Left forelimb (tissue), 1 donor: Measurements from ENCODE around the gene RADIL.
A peak's percentile ranks its signal among the peaks of the same experiment; 100 is the strongest.
"Not testable (repeated sequence)": the region's sequence is repeated elsewhere in the genome, so short reads cannot be mapped to it uniquely, and the experiment has no call there.

ENCODE experiments used
- DNase-seq: peaks from one replicate; pipeline ENCODE4 v3.0.0-alpha.2; 2018; ENCODE audit warnings: low spot score

Gene RADIL

GRCh38 chr7:4883372-4884144, at the start of gene RADIL:
RADIL (minus strand) TSS chr7:4883716; CDS start chr7:4878139, 5,577 bp downstream.
- DNase-seq, result peak; percentile 91

GRCh38 chr7:4931943-4932342, 48.4 kb upstream of the RADIL start:
- DNase-seq, result no peak

GRCh38 chr7:4929005-4929404, 45.5 kb upstream of the RADIL start:
- DNase-seq, result no peak

GRCh38 chr7:4928445-4928844, 44.9 kb upstream of the RADIL start:
- no peak for DNase-seq

GRCh38 chr7:4919969-4920766, 36.7 kb upstream of the RADIL start:
- DNase-seq, result no peak

- DNase-seq, result no peak
Observed at GRCh38 chr7:4916113-4916512, 32.6 kb upstream of the RADIL start.

GRCh38 chr7:4911111-4911828, 27.8 kb upstream of the RADIL start:
- DNase-seq, result no peak

- no peak for DNase-seq
Observed at GRCh38 chr7:4906682-4907081, 23.2 kb upstream of the RADIL start.

GRCh38 chr7:4905171-4905570, 21.7 kb upstream of the RADIL start:
- DNase-seq, result no peak

GRCh38 chr7:4904346-4904745, 20.8 kb upstream of the RADIL start:
- no peak for DNase-seq

- no peak for DNase-seq
Observed at GRCh38 chr7:4895766-4896165, 12.2 kb upstream of the RADIL start.

GRCh38 chr7:4894482-4894881, 11.0 kb upstream of the RADIL start:
- DNase-seq, result no peak

- DNase-seq, result no peak
Observed at GRCh38 chr7:4893929-4894475, 10.5 kb upstream of the RADIL start.

GRCh38 chr7:4893188-4893587, 9.7 kb upstream of the RADIL start:
- not testable (repeated sequence) for DNase-seq

- DNase-seq, result not testable (repeated sequence)
Observed at GRCh38 chr7:4891522-4891921, 8.0 kb upstream of the RADIL start.

- DNase-seq, result no peak
Observed at GRCh38 chr7:4889682-4890081, 6.2 kb upstream of the RADIL start.

- no peak for DNase-seq
Observed at GRCh38 chr7:4888161-4888560, 4.6 kb upstream of the RADIL start.

- DNase-seq, result no peak
Observed at GRCh38 chr7:4886671-4887070, 3.2 kb upstream of the RADIL start.

- DNase-seq, result no peak
Observed at GRCh38 chr7:4885317-4885807, 1.8 kb upstream of the RADIL start.

- DNase-seq, result no peak
Observed at GRCh38 chr7:4884164-4884563, 648 bp upstream of the RADIL start.

GRCh38 chr7:4883033-4883371, 514 bp downstream of the RADIL start:
- DNase-seq, result no peak
